Measurements from ENCODE around the gene CMA1. TPM values are rescaled to one million over a fixed set of nuclear protein-coding genes. Genes with fewer than 3 reads are reported as not detected.

The CMA1 gene
- total and polyA plus RNA-seq, 2 donors (not counting 1 experiment from before 2014, with no cell fraction given) = not detected

DNA sequence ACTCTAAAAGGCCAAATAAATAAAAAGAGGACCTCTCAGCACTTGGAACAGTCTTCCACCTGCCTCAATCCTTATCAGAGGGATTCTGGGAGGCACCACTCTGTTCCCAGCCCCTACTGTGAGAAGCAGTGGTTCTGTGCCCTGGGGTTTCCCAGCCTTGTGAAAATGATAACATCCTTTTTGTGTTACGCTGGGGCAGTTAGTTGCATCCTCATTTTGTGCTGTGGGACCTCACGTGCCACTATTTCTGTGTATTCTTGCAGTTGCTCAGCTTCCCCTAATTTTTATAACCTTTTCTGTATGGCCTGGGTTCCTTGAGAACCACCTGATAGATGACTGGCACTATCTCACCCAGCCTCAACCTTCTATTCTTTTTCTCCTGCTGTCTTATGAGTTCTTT lies 10.8 kb upstream of the CMA1 start:
- intact Hi-C loops (cut with micrococcal nuclease) = no loop called here
- ChIA-PET CTCF (interaction anchor here (1.0 kb wide), 1 partner anchor 191 kb away, joined by 5 read pairs; no protein-coding TSS in a partner anchor), POLR2A (no interaction called here)
- TF ChIP-seq, protein P1, sequence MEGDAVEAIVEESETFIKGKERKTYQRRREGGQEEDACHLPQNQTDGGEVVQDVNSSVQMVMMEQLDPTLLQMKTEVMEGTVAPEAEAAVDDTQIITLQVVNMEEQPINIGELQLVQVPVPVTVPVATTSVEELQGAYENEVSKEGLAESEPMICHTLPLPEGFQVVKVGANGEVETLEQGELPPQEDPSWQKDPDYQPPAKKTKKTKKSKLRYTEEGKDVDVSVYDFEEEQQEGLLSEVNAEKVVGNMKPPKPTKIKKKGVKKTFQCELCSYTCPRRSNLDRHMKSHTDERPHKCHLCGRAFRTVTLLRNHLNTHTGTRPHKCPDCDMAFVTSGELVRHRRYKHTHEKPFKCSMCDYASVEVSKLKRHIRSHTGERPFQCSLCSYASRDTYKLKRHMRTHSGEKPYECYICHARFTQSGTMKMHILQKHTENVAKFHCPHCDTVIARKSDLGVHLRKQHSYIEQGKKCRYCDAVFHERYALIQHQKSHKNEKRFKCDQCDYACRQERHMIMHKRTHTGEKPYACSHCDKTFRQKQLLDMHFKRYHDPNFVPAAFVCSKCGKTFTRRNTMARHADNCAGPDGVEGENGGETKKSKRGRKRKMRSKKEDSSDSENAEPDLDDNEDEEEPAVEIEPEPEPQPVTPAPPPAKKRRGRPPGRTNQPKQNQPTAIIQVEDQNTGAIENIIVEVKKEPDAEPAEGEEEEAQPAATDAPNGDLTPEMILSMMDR (IDR thresholded peaks at IDR 0.05) = no peak
- no peak for TF ChIP-seq EZH2 (IDR thresholded peaks at IDR 0.05; ENCODE audit: borderline replicate concordance, insufficient read depth, low read depth, low read length, poor library complexity, severe bottlenecking)
- Mint-ChIP-seq H3K27ac (no peak overlapping the region), H3K9me3 (ENCODE audit: insufficient read depth) (no peaks in the 10 kb centered on the region), H3K4me3 (no peak overlapping the region), H3K27me3 (peaks cover 21% of the 10 kb centered on the region), H3K4me1 (no peaks in the 10 kb centered on the region)
- no peaks in the 10 kb centered on the region for H4K20me1 ChIP-seq (ENCODE audit: control insufficient read depth, insufficient read depth, low read length, poor library complexity, severe bottlenecking)
- WGBS (ENCODE audit: insufficient coverage) = 94% methylated on average over 2 of the region's 2 CpGs
- H3K4me1 ChIP-seq (ENCODE audit: control insufficient read depth in 2 of 2, insufficient read depth in 2 of 2, low read length in 2 of 2) = no peaks in the 10 kb centered on the region
- H3K79me2 ChIP-seq (ENCODE audit: control insufficient read depth, insufficient read depth, low read length) = no peaks in the 10 kb centered on the region
- H3K4me3 ChIP-seq (ENCODE audit: control extremely low read depth in 1 of 5, extremely low read depth in 1 of 5, insufficient read depth in 1 of 5, low read depth in 2 of 5, low read length in 4 of 5) = no peak overlapping the region
- no peak overlapping the region for H3K9ac ChIP-seq (ENCODE audit: low read length)
- no peak overlapping the region for H2AFZ ChIP-seq (ENCODE audit: insufficient read depth, low read depth, low read length, poor library complexity, severe bottlenecking)
- no peaks in the 10 kb centered on the region for H3K36me3 ChIP-seq (replicated peaks in 1 of 2; ENCODE audit: control extremely low read depth in 1 of 2, control insufficient read depth in 1 of 2, extremely low read depth in 1 of 2, insufficient read depth in 2 of 2, low read length in 1 of 2)
- H3K4me2 ChIP-seq (replicated peaks; ENCODE audit: low read depth, low read length, poor library complexity, severe bottlenecking) = no peak overlapping the region
- H3K27me3 ChIP-seq (replicated peaks in 1 of 4; ENCODE audit: control extremely low read depth in 1 of 4, control insufficient read depth in 3 of 4, insufficient read depth in 4 of 4, low read length in 3 of 4) = peaks cover 0 to 10% (median 1%) of the 10 kb centered on the region in 4 experiments
- DNase-seq (no peak), ATAC-seq (ENCODE audit: low read depth) (no peak)
- H3K9me3 ChIP-seq (ENCODE audit: control extremely low read depth in 1 of 3, control insufficient read depth in 2 of 3, insufficient read depth in 1 of 3, low read length in 2 of 3) = no peaks in the 10 kb centered on the region
- H3K27ac ChIP-seq (ENCODE audit: low read length in 2 of 2) = no peak overlapping the region

DNA sequence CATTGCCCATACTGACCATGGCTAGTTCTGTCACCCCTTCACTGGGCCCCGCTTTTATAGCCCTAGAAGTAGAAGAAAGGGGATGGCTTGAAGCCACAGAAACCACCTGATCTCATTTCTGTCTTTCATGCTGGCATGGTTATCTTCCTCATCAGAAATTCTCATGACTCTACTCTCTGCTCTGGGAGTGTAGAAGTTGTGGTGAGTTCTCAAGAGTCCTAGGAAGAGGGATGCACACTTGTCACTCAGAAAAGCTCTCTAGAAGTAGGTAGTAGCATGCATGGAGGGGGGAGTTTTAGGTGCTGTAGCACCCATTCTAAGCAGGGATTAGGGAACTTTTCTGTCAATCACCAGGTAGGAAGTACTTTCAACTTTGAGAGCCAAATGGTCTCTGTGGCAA lies 6.1 kb upstream of the CMA1 start:
- TF ChIP-seq EZH2 (IDR thresholded peaks at IDR 0.05; ENCODE audit: borderline replicate concordance, insufficient read depth, low read depth, low read length, poor library complexity, severe bottlenecking) = no peak
- TF ChIP-seq, protein P1 (IDR thresholded peaks at IDR 0.05) = no peak
- ATAC-seq (ENCODE audit: low read depth) = no peak
- WGBS (ENCODE audit: insufficient coverage) = 80% methylated on average over 1 of the region's 1 CpG
- no peak overlapping the region for H3K4me3 ChIP-seq (ENCODE audit: control extremely low read depth in 1 of 5, extremely low read depth in 1 of 5, insufficient read depth in 1 of 5, low read depth in 2 of 5, low read length in 4 of 5)
- H3K27me3 ChIP-seq (replicated peaks in 1 of 4; ENCODE audit: control extremely low read depth in 1 of 4, control insufficient read depth in 3 of 4, insufficient read depth in 4 of 4, low read length in 3 of 4) = peaks cover 0 to 6% (median 3%) of the 10 kb centered on the region in 4 experiments
- Mint-ChIP-seq H3K27me3 (peaks cover 14% of the 10 kb centered on the region), H3K27ac (no peak overlapping the region), H3K9me3 (ENCODE audit: insufficient read depth) (no peaks in the 10 kb centered on the region), H3K4me3 (no peak overlapping the region), H3K4me1 (no peaks in the 10 kb centered on the region)
- no peak overlapping the region for H3K9ac ChIP-seq (ENCODE audit: low read length)
- no peak overlapping the region for H3K4me2 ChIP-seq (replicated peaks; ENCODE audit: low read depth, low read length, poor library complexity, severe bottlenecking)
- CTCF ChIA-PET = no interaction called here
- POLR2A ChIA-PET = no interaction called here
- no peaks in the 10 kb centered on the region for H3K79me2 ChIP-seq (ENCODE audit: control insufficient read depth, insufficient read depth, low read length)
- no peak for DNase-seq
- no peak overlapping the region for H3K27ac ChIP-seq (ENCODE audit: low read length in 2 of 2)
- no peaks in the 10 kb centered on the region for H3K4me1 ChIP-seq (ENCODE audit: control insufficient read depth in 2 of 2, insufficient read depth in 2 of 2, low read length in 2 of 2)
- no peak overlapping the region for H2AFZ ChIP-seq (ENCODE audit: insufficient read depth, low read depth, low read length, poor library complexity, severe bottlenecking)
- H3K9me3 ChIP-seq (ENCODE audit: control extremely low read depth in 1 of 3, control insufficient read depth in 2 of 3, insufficient read depth in 1 of 3, low read length in 2 of 3) = no peaks in the 10 kb centered on the region
- intact Hi-C loops (cut with micrococcal nuclease) = no loop called here
- no peaks in the 10 kb centered on the region for H4K20me1 ChIP-seq (ENCODE audit: control insufficient read depth, insufficient read depth, low read length, poor library complexity, severe bottlenecking)
- H3K36me3 ChIP-seq (replicated peaks in 1 of 2; ENCODE audit: control extremely low read depth in 1 of 2, control insufficient read depth in 1 of 2, extremely low read depth in 1 of 2, insufficient read depth in 2 of 2, low read length in 1 of 2) = no peaks in the 10 kb centered on the region
